CD14-positive monocyte (primary cell): ENCODE measurements around the gene PCGF1. TPM values are rescaled to one million over a fixed set of nuclear protein-coding genes. Genes with fewer than 3 reads are reported as not detected.

ENCODE experiments used
- DNase-seq, 3 donors: peaks; one replicate each; pipeline ENCODE4 v3.0.0-alpha.2; 2011 to 2022
- H2AFZ ChIP-seq: 2 replicates; pipeline ENCODE4 v1.6.0; 2012; ENCODE audit warnings: mild to moderate bottlenecking, low read depth, low read length, inconsistent platforms; ENCODE audit not compliant: insufficient read depth, poor library complexity, severe bottlenecking
- H3K27ac ChIP-seq, 2 donors: 1 replicate in 1 of 2; 2 replicates in 1 of 2; pipeline ENCODE4 v1.5.1; 2012 to 2013; ENCODE audit warnings: low read length in 2 of 2, control low read depth in 1 of 2, inconsistent platforms in 1 of 2, low read depth in 1 of 2, mild to moderate bottlenecking in 1 of 2
- H3K27me3 ChIP-seq, 2 donors: one replicate each; pipeline versions ENCODE4 v1.6.0 to v1.6.1; 2011 to 2013; ENCODE audit warnings: low read length in 2 of 2; ENCODE audit not compliant: control insufficient read depth in 2 of 2, insufficient read depth in 2 of 2
- H3K36me3 ChIP-seq, 2 donors: replicated peaks in 1 of 2; 1 replicate in 1 of 2; 2 replicates in 1 of 2; pipeline versions ENCODE4 v1.5.1 to v1.6.1; 2012 to 2013; ENCODE audit warnings: low read length in 2 of 2, control low read depth in 1 of 2, inconsistent platforms in 1 of 2, mild to moderate bottlenecking in 1 of 2; ENCODE audit not compliant: insufficient read depth in 2 of 2, control insufficient read depth in 1 of 2
- H3K4me1 ChIP-seq, 2 donors: 1 replicate in 1 of 2; 2 replicates in 1 of 2; pipeline versions ENCODE4 v1.5.1 to v1.6.1; 2012 to 2013; ENCODE audit warnings: low read length in 2 of 2, control low read depth in 1 of 2, inconsistent platforms in 1 of 2, mild to moderate bottlenecking in 1 of 2, moderate library complexity in 1 of 2; ENCODE audit not compliant: insufficient read depth in 2 of 2, control insufficient read depth in 1 of 2
- H3K4me2 ChIP-seq: replicated peaks from 2 replicates; pipeline ENCODE3; 2012; ENCODE audit warnings: low read length, moderate library complexity, mild to moderate bottlenecking; ENCODE audit not compliant: poor library complexity, severe bottlenecking; ENCODE audit errors: extremely low read depth
- H3K4me3 ChIP-seq, 3 experiments: fragments of 200-600 bp in 1 of 3; sonication (generic) in 1 of 3; replicated peaks in 1 of 3; 1 replicate in 2 of 3; 2 replicates in 1 of 3; pipeline ENCODE4 v1.5.1; 2011 to 2013; ENCODE audit warnings: low read length in 3 of 3, mild to moderate bottlenecking in 3 of 3, control low read depth in 2 of 3, low read depth in 2 of 3, inconsistent platforms in 1 of 3, moderate library complexity in 1 of 3
- H3K79me2 ChIP-seq: 2 replicates; pipeline ENCODE4 v1.6.0; 2012; ENCODE audit warnings: mild to moderate bottlenecking, control low read depth, inconsistent platforms, low read length, moderate library complexity; ENCODE audit not compliant: insufficient read depth
- H3K9ac ChIP-seq: 2 replicates; pipeline ENCODE4 v1.6.0; 2017; ENCODE audit warnings: low read length, mild to moderate bottlenecking; ENCODE audit not compliant: insufficient read depth, poor library complexity, severe bottlenecking
- H3K9me3 ChIP-seq, 2 donors: replicated peaks in 1 of 2; 1 replicate in 1 of 2; 2 replicates in 1 of 2; pipeline versions ENCODE4 v1.5.1 to v1.6.1; 2012 to 2013; ENCODE audit warnings: low read length in 2 of 2, control low read depth in 1 of 2; ENCODE audit not compliant: control insufficient read depth in 1 of 2, insufficient read depth in 1 of 2
- H4K20me1 ChIP-seq: 2 replicates; pipeline ENCODE4 v1.6.0; 2012; ENCODE audit warnings: mild to moderate bottlenecking, low read length, control low read depth, moderate library complexity; ENCODE audit not compliant: insufficient read depth
- H3K27ac Mint-ChIP-seq, 7 donors: one replicate each; pipeline ENCODE4 v1.8.0; 2020; ENCODE audit warnings: mild to moderate bottlenecking in 7 of 7, mixed read lengths in 7 of 7, moderate library complexity in 6 of 7, inconsistent platforms in 2 of 7
- H3K27me3 Mint-ChIP-seq, 3 donors: one replicate each; pipeline ENCODE4 v1.8.0; 2021 to 2022; ENCODE audit warnings: low read depth in 3 of 3, mild to moderate bottlenecking in 3 of 3, mixed read lengths in 3 of 3, moderate library complexity in 3 of 3, inconsistent platforms in 1 of 3
- H3K36me3 Mint-ChIP-seq, 2 donors: one replicate each; pipeline ENCODE4 v1.8.0; 2020; ENCODE audit warnings: mixed read lengths in 2 of 2, inconsistent platforms in 1 of 2, mild to moderate bottlenecking in 1 of 2
- H3K4me1 Mint-ChIP-seq: one replicate; pipeline ENCODE4 v1.8.0; 2020; ENCODE audit warnings: mild to moderate bottlenecking, mixed read lengths
- H3K4me3 Mint-ChIP-seq, 2 donors: one replicate each; pipeline ENCODE4 v1.8.0; 2020; ENCODE audit warnings: mild to moderate bottlenecking in 2 of 2, mixed read lengths in 2 of 2, moderate library complexity in 1 of 2
- H3K9me3 Mint-ChIP-seq, 7 donors: one replicate each; pipeline ENCODE4 v1.8.0; 2020 to 2022; ENCODE audit warnings: mixed read lengths in 7 of 7, mild to moderate bottlenecking in 6 of 7, moderate library complexity in 6 of 7, inconsistent platforms in 2 of 7
- CTCF ChIP-seq: fragments of 200-600 bp; IDR thresholded peaks from one replicate; pipeline ENCODE4 v1.8.0; 2022; ENCODE audit warnings: antibody characterized with exemption, mild to moderate bottlenecking
- WGBS: methylation state at CpG from one replicate; pipeline ENCODE4 v1.1.5; 2013; ENCODE audit warnings: missing lambda C conversion rate; ENCODE audit not compliant: insufficient coverage; 5-methylcytosine and 5-hydroxymethylcytosine counted together
- intact Hi-C, 2 donors: fragments of 100-400 bp; cut with micrococcal nuclease; formaldehyde crosslinking; loops; one replicate each; pipeline versions ENCODE4 v1.15.0 to v1.15.1; 2023
- polyA plus RNA-seq, 3 donors: library from polyadenylated mRNA; depleted of rRNA in 1 of 3; unstranded in 2 of 3; stranded (reverse) in 1 of 3; fragments of 300-500 nt in 2 of 3; fragments of >200 nt in 1 of 3; fragmentation: Illumina TruSeq in 2 of 3; gene quantifications; 1 replicate in 2 of 3; 2 replicates in 1 of 3; pipeline ENCODE4 v1.2.3, GENCODE V29; 2012 to 2021

Gene PCGF1
- polyA plus RNA-seq, 3 donors = 18.0 to 30.5 (median 20.5) TPM

- Histone ChIP-seq H3K4me2 (peak overlapping the region; percentile 96), H3K4me1 (peaks cover 57 to 63% of the 10 kb centered on the region in 2 donors), H2AFZ (no peak overlapping the region), H4K20me1 (no peaks in the 10 kb centered on the region), H3K4me3 (peak overlapping the region in 1 of 3 experiments; percentile 88), H3K27ac (peak overlapping the region; percentile 95 to 98), H3K9ac (no peak overlapping the region), H3K27me3 (peaks cover 25 to 46% of the 10 kb centered on the region in 2 donors), H3K9me3 (no peaks in the 10 kb centered on the region), H3K79me2 (peaks cover 28% of the 10 kb centered on the region), H3K36me3 (no peaks in the 10 kb centered on the region)
- 100% methylated on average over 3 of the region's 14 CpGs for WGBS
- no peak for DNase-seq
- H3K4me3 Mint-ChIP-seq = peak overlapping the region; percentile 59 to 100
- H3K36me3 Mint-ChIP-seq = peaks cover 28 to 47% of the 10 kb centered on the region in 2 donors
- peaks cover 58% of the 10 kb centered on the region for H3K4me1 Mint-ChIP-seq
- peaks cover 38 to 57% (median 44%) of the 10 kb centered on the region in 3 donors for H3K27me3 Mint-ChIP-seq
- peak overlapping the region in 6 of 7 donors; percentile 18 to 100 (median 81) for H3K27ac Mint-ChIP-seq
- H3K9me3 Mint-ChIP-seq = peaks cover 0 to 9% (median 4%) of the 10 kb centered on the region in 7 donors
- no peak for TF ChIP-seq CTCF
- intact Hi-C loops = no loop called here
Measured at GRCh38 chr2:74505448-74506246, 1.8 kb downstream of the PCGF1 start.

- Mint-ChIP-seq H3K27me3 (peaks cover 40 to 57% (median 44%) of the 10 kb centered on the region in 3 donors), H3K4me3 (peak overlapping the region; percentile 59 to 96), H3K27ac (peak overlapping the region; percentile 25 to 94 (median 79)), H3K4me1 (peaks cover 63% of the 10 kb centered on the region), H3K9me3 (peaks cover 0 to 10% (median 4%) of the 10 kb centered on the region in 7 donors), H3K36me3 (peaks cover 37 to 46% of the 10 kb centered on the region in 2 donors)
- Histone ChIP-seq H3K79me2 (peaks cover 28% of the 10 kb centered on the region), H3K27me3 (peaks cover 25 to 46% of the 10 kb centered on the region in 2 donors), H3K4me3 (peak overlapping the region in 1 of 3 experiments; percentile 85), H3K4me1 (peaks cover 61 to 67% of the 10 kb centered on the region in 2 donors), H3K9ac (no peak overlapping the region), H3K36me3 (no peaks in the 10 kb centered on the region), H3K27ac (no peak overlapping the region), H4K20me1 (no peaks in the 10 kb centered on the region), H2AFZ (no peak overlapping the region), H3K9me3 (peaks cover 0 to 7% of the 10 kb centered on the region in 2 donors), H3K4me2 (peak overlapping the region; percentile 96)
- TF ChIP-seq CTCF = no peak
- intact Hi-C loops = no loop called here
- WGBS = no CpG with 5 or more reads among the region's 3 CpGs
- no peak for DNase-seq
Measured at GRCh38 chr2:74504591-74504990, 2.9 kb downstream of the PCGF1 start.
